ENCODE results near the gene FGF21.

FGF21 gene

DNA sequence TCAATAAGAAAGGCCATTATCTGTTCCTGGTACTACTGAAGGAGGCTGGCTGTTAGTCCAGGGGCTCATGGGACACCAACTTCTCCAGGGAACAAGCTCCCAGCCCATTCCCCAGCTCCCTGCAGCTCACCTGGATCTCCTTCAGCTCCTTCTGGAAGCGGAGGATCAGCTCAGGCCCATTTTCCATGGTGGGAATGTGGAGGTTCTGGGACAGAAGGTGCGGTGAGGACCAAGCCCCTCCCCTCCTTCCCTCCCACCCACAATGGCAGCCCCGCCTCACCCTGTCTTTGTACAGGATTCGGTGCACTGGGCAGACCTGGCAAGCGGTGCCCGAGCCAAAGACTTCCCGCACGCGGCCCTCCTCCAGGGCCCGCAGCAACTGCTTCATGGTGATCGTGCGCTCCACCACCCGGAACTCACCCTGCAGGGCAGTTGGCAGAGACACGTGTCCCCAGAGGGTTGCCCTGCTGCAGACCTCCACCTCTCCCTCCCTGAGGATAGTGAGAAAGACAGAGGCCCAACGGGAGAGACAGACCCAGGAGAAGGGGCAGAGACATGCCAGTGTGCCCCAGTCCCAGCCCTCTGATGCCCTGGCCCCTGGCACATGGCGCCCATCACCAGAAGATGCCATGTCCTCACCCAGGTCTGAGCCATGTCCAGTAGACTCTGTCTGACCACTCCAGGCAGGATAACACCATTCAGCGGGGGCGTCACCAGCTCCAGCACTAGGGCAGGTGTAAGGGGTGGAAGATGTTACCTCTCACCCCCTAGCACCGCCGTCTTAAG is 41.2 kb downstream of the FGF21 start:
- H3K36me3 ChIP-seq (ENCODE audit: control insufficient read depth, insufficient read depth, low read length) = no peaks in the 10 kb centered on the region; the same call in 1 of the 2 replicates
- H3K27me3 ChIP-seq (replicated peaks; ENCODE audit: control insufficient read depth, insufficient read depth, low read length) = no peaks in the 10 kb centered on the region
- no peak overlapping the region for H3K4me3 ChIP-seq (replicated peaks; ENCODE audit: low read depth, low read length)
- no peak for TF ChIP-seq CTCF (IDR thresholded peaks at IDR 0.05; ENCODE audit: insufficient read depth, low read length, poor library complexity, severe bottlenecking)
- no peak for DNase-seq (ENCODE audit: extremely low read depth, insufficient read length)

DNA sequence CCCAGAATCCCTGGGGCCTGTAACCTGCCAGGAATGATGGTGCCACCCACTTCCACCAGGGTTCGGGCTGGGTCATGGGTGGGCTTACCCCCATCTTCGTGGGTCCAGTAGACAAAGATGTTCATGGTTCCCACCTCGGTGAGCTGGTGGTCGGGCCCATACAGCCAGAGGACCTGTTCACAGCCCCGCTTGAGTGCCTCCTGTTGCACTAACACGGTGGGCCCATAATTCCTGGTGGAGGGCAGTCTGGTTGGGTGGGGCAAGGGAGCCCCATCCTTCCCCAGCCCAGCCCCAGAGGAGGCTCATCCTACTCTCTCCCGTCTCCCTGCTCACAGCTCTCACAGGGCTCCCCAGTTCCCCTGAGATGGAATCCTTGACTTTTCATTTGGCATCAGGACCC is 41.8 kb downstream of the FGF21 start:
- H3K36me3 ChIP-seq (ENCODE audit: control insufficient read depth, insufficient read depth, low read length) = no peaks in the 10 kb centered on the region; the same call in 1 of the 2 replicates
- no peak for TF ChIP-seq CTCF (IDR thresholded peaks at IDR 0.05; ENCODE audit: insufficient read depth, low read length, poor library complexity, severe bottlenecking)
- no peak for DNase-seq (ENCODE audit: extremely low read depth, insufficient read length)
- no peak overlapping the region for H3K4me3 ChIP-seq (replicated peaks; ENCODE audit: low read depth, low read length)
- no peaks in the 10 kb centered on the region for H3K27me3 ChIP-seq (replicated peaks; ENCODE audit: control insufficient read depth, insufficient read depth, low read length)

DNA sequence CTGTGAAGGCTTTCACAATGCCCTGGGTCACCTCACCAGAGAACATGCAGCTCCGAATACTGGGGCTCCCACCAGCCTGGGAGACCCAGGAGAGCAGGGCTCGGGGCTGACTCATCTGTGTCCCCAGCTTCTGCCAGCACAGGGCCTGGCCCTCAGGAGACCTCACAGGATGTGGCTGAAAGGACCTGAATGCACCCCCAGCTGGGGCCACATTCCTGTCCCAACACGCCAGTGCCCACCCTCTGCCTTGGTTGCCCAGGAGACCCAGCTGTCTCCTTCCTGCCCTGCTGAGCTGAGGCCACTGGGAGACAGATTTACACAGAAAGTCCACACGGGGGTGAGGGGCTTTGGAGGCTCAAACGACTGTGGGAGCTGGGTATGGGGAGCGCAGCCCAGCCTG is 43.6 kb downstream of the FGF21 start:
- H3K27me3 ChIP-seq (replicated peaks; ENCODE audit: control insufficient read depth, insufficient read depth, low read length) = no peaks in the 10 kb centered on the region
- no peak for DNase-seq (ENCODE audit: extremely low read depth, insufficient read length)
- no peak overlapping the region for H3K4me3 ChIP-seq (replicated peaks; ENCODE audit: low read depth, low read length)
- no peak for TF ChIP-seq CTCF (IDR thresholded peaks at IDR 0.05; ENCODE audit: insufficient read depth, low read length, poor library complexity, severe bottlenecking)
- no peaks in the 10 kb centered on the region; the same call in 1 of the 2 replicates for H3K36me3 ChIP-seq (ENCODE audit: control insufficient read depth, insufficient read depth, low read length)

- Histone ChIP-seq H3K4me3 (replicated peaks; ENCODE audit: low read depth, low read length) (no peak overlapping the region), H3K36me3 (ENCODE audit: control insufficient read depth, insufficient read depth, low read length) (no peaks in the 10 kb centered on the region; the same call in 1 of the 2 replicates), H3K27me3 (replicated peaks; ENCODE audit: control insufficient read depth, insufficient read depth, low read length) (no peaks in the 10 kb centered on the region)
- no peak for DNase-seq (ENCODE audit: extremely low read depth, insufficient read length)
- no peak for TF ChIP-seq CTCF (IDR thresholded peaks at IDR 0.05; ENCODE audit: insufficient read depth, low read length, poor library complexity, severe bottlenecking)
Observed at GRCh38 chr19:48799358-48800300, 44.3 kb downstream of the FGF21 start.

- TF ChIP-seq CTCF (IDR thresholded peaks at IDR 0.05; ENCODE audit: insufficient read depth, low read length, poor library complexity, severe bottlenecking) = no peak
- Histone ChIP-seq H3K36me3 (ENCODE audit: control insufficient read depth, insufficient read depth, low read length) (peaks cover 3% of the 10 kb centered on the region), H3K27me3 (replicated peaks; ENCODE audit: control insufficient read depth, insufficient read depth, low read length) (no peaks in the 10 kb centered on the region), H3K4me3 (replicated peaks; ENCODE audit: low read depth, low read length) (no peak overlapping the region)
- no peak for DNase-seq (ENCODE audit: extremely low read depth, insufficient read length)
Observed at GRCh38 chr19:48802623-48803022, 47.3 kb downstream of the FGF21 start.
